Astrocyte of the spinal cord (primary cell): Measurements from ENCODE around the gene EIF6.

Experiments used
- DNase-seq: peaks from one replicate; pipeline ENCODE4 v3.0.0; 2011; ENCODE audit warnings: low read depth, low spot score
- H3K4me3 ChIP-seq: 2 replicates; pipeline ENCODE4 v1.5.1; 2011; ENCODE audit warnings: low read depth, mild to moderate bottlenecking, low read length, moderate library complexity
- CTCF ChIP-seq: IDR thresholded peaks from 2 replicates; pipeline ENCODE4 v1.5.1; 2012; ENCODE audit warnings: low read depth, mild to moderate bottlenecking, low read length, inconsistent platforms
- in situ Hi-C: cut with HindIII; loops from 2 replicates; pipeline ENCODE4 v1.10.0; 2017; ENCODE audit warnings: low sequenced_read_pairs

The EIF6 gene

GRCh38 chr20:35312318-35312717 lies 27.7 kb upstream of the EIF6 start:
- DNase-seq, result peak; percentile 93

GRCh38 chr20:35311822-35312221 lies 27.2 kb upstream of the EIF6 start:
- H3K4me3 ChIP-seq, result no peak overlapping the region
- in situ Hi-C loops, result loop anchor here (25.0 kb wide), 1 partner anchor 125 kb away; the partner anchor contains the start of gene GDF5
- no peak for DNase-seq
- TF ChIP-seq CTCF, result no peak

More at GRCh38 chr20:35312318-35312717, 27.7 kb upstream of the EIF6 start:
- no peak overlapping the region for H3K4me3 ChIP-seq
- in situ Hi-C loops, result loop anchor here (25.0 kb wide), 1 partner anchor 125 kb away; the partner anchor contains the start of gene GDF5
- TF ChIP-seq CTCF, result no peak

- in situ Hi-C loops, result loop anchor here (25.0 kb wide), 1 partner anchor 126 kb away; the partner anchor contains the start of gene GDF5
- peak; percentile 73 for DNase-seq
- no peak overlapping the region for H3K4me3 ChIP-seq
- TF ChIP-seq CTCF, result no peak
Measured at GRCh38 chr20:35311409-35311808, 26.8 kb upstream of the EIF6 start.

- peak; percentile 82 for DNase-seq
- H3K4me3 ChIP-seq, result no peak overlapping the region
- in situ Hi-C loops, result loop anchor here (25.0 kb wide), 1 partner anchor 129 kb away; the partner anchor contains the start of gene GDF5
- TF ChIP-seq CTCF, result no peak
Measured at GRCh38 chr20:35307666-35308653, 23.4 kb upstream of the EIF6 start.

GRCh38 chr20:35306931-35307517 lies 22.5 kb upstream of the EIF6 start:
- peak; percentile 90 for TF ChIP-seq CTCF
- in situ Hi-C loops, result loop anchor here (25.0 kb wide), 1 partner anchor 130 kb away; the partner anchor contains the start of gene GDF5
- DNase-seq, result peak; percentile 76
- no peak overlapping the region for H3K4me3 ChIP-seq
